DND-41 (cell line): ENCODE data around the gene DMPK.

ENCODE experiments used
- CTCF ChIP-seq: IDR thresholded peaks from 2 replicates; pipeline ENCODE4 v1.5.1; 2012; ENCODE audit warnings: borderline replicate concordance, low read length, moderate library complexity, mild to moderate bottlenecking; ENCODE audit not compliant: poor library complexity, severe bottlenecking; ENCODE audit errors: extremely low read depth
- EZH2 ChIP-seq: IDR thresholded peaks from 3 replicates; pipeline ENCODE4 v1.6.1; 2012; ENCODE audit warnings: borderline replicate concordance, low read depth, mild to moderate bottlenecking, moderate library complexity, low read length, inconsistent platforms; ENCODE audit not compliant: severe bottlenecking

- no peak for TF ChIP-seq CTCF
- no peak for TF ChIP-seq EZH2
These were observed 35.5 kb upstream of the DMPK start for GRCh38 chr19:45817725-45818301.
